B cell (primary cell): ENCODE measurements around the gene SERPINI2. TPM values are rescaled to one million over a fixed set of nuclear protein-coding genes. Genes with fewer than 3 reads are reported as not detected.
"Not testable (repeated sequence)": the region's sequence is repeated elsewhere in the genome, so short reads cannot be mapped to it uniquely, and the experiment has no call there.

ENCODE experiments used
- ATAC-seq: fragments of 200-7000 bp; cut with Tn5 transposase; one replicate; pipeline ENCODE4 v1.10.0; 2021; ENCODE audit warnings: low read depth, mild to moderate bottlenecking, moderate number of reproducible peaks, moderate library complexity
- CTCF ChIA-PET: fragments of 350-600 bp; sonication (Branson Sonifier 250); formaldehyde crosslinking; loops from one replicate; lab custom pipeline; 2021; ENCODE audit warnings: antibody characterized with exemption, inconsistent platforms; lab: Charles Lee
- POLR2A ChIA-PET: fragments of 350-600 bp; sonication (Branson Sonifier 250); formaldehyde crosslinking; loops from one replicate; lab custom pipeline; 2021; ENCODE audit warnings: antibody characterized with exemption; lab: Charles Lee
- DNase-seq: peaks from one replicate; pipeline ENCODE4 v3.0.0; 2013
- H2AFZ ChIP-seq: 2 replicates; pipeline ENCODE4 v1.6.1; 2012; ENCODE audit warnings: mild to moderate bottlenecking, low read depth, low read length; ENCODE audit not compliant: insufficient read depth, poor library complexity, severe bottlenecking
- H3K27ac ChIP-seq, 2 donors: 1 replicate in 1 of 2; 2 replicates in 1 of 2; pipeline ENCODE4 v1.5.1; 2012 to 2013; ENCODE audit warnings: low read length in 2 of 2, mild to moderate bottlenecking in 2 of 2, moderate library complexity in 1 of 2
- H3K27me3 ChIP-seq, 4 experiments: fragments of 200-600 bp in 1 of 4; sonication (generic) in 1 of 4; replicated peaks in 1 of 4; 1 replicate in 2 of 4; 2 replicates in 2 of 4; pipeline versions ENCODE4 v1.6.1 to v1.7.0; 2013 to 2016; ENCODE audit warnings: low read length in 3 of 4, mild to moderate bottlenecking in 2 of 4, mixed read lengths in 1 of 4, moderate library complexity in 1 of 4; ENCODE audit not compliant: insufficient read depth in 4 of 4, control insufficient read depth in 3 of 4; ENCODE audit errors: control extremely low read depth in 1 of 4
- H3K36me3 ChIP-seq, 2 experiments: replicated peaks in 1 of 2; 1 replicate in 1 of 2; 2 replicates in 1 of 2; pipeline versions ENCODE4 v1.6.1 to v1.7.1; 2013; ENCODE audit warnings: low read length in 1 of 2; ENCODE audit not compliant: insufficient read depth in 2 of 2, control insufficient read depth in 1 of 2; ENCODE audit errors: control extremely low read depth in 1 of 2, extremely low read depth in 1 of 2
- H3K4me1 ChIP-seq, 2 donors: fragments of 200-600 bp in 1 of 2; sonication (generic) in 1 of 2; 1 replicate in 1 of 2; 2 replicates in 1 of 2; pipeline versions ENCODE4 v1.5.1 to v1.6.1; 2013 to 2017; ENCODE audit warnings: low read length in 2 of 2; ENCODE audit not compliant: control insufficient read depth in 2 of 2, insufficient read depth in 2 of 2
- H3K4me2 ChIP-seq: replicated peaks from 2 replicates; pipeline ENCODE3; 2012; ENCODE audit warnings: mild to moderate bottlenecking, low read depth, low read length; ENCODE audit not compliant: poor library complexity, severe bottlenecking
- H3K4me3 ChIP-seq, 5 experiments: fragments of 200-600 bp in 1 of 5; sonication (generic) in 1 of 5; 1 replicate in 3 of 5; 2 replicates in 2 of 5; pipeline versions ENCODE4 v1.5.1 to v1.7.0; 2011 to 2016; ENCODE audit warnings: low read length in 4 of 5, mild to moderate bottlenecking in 4 of 5, low read depth in 2 of 5, control low read depth in 1 of 5, moderate library complexity in 1 of 5; ENCODE audit not compliant: insufficient read depth in 1 of 5; ENCODE audit errors: control extremely low read depth in 1 of 5, extremely low read depth in 1 of 5
- H3K79me2 ChIP-seq: fragments of 200-600 bp; sonication (generic); one replicate; pipeline ENCODE4 v1.6.0; 2016; ENCODE audit warnings: low read length; ENCODE audit not compliant: control insufficient read depth, insufficient read depth
- H3K9ac ChIP-seq: fragments of 200-600 bp; sonication (generic); 2 replicates; pipeline ENCODE4 v1.6.1; 2017; ENCODE audit warnings: mild to moderate bottlenecking, low read length, moderate library complexity
- H3K9me3 ChIP-seq, 3 donors: one replicate each; pipeline versions ENCODE4 v1.6.1 to v1.7.1; 2013; ENCODE audit warnings: low read length in 2 of 3; ENCODE audit not compliant: control insufficient read depth in 2 of 3, insufficient read depth in 1 of 3; ENCODE audit errors: control extremely low read depth in 1 of 3
- H4K20me1 ChIP-seq: 2 replicates; pipeline ENCODE4 v1.6.0; 2012; ENCODE audit warnings: mild to moderate bottlenecking, low read length; ENCODE audit not compliant: insufficient read depth, control insufficient read depth, poor library complexity, severe bottlenecking
- H3K27ac Mint-ChIP-seq: one replicate; pipeline ENCODE4 v1.8.0; 2021; ENCODE audit warnings: mixed read lengths
- H3K27me3 Mint-ChIP-seq: one replicate; pipeline ENCODE4 v1.8.0; 2021; ENCODE audit warnings: mixed read lengths
- H3K4me1 Mint-ChIP-seq: one replicate; pipeline ENCODE4 v1.8.0; 2021; ENCODE audit warnings: mixed read lengths
- H3K4me3 Mint-ChIP-seq: one replicate; pipeline ENCODE4 v1.8.0; 2021; ENCODE audit warnings: mixed read lengths
- H3K9me3 Mint-ChIP-seq: one replicate; pipeline ENCODE4 v1.8.0; 2022; ENCODE audit warnings: mixed read lengths; ENCODE audit not compliant: insufficient read depth
- EZH2 ChIP-seq: IDR thresholded peaks from 2 replicates; pipeline ENCODE4 v1.6.1; 2012; ENCODE audit warnings: borderline replicate concordance, low read depth, mild to moderate bottlenecking, moderate library complexity, low read length; ENCODE audit not compliant: insufficient read depth, poor library complexity, severe bottlenecking
- WGBS: methylation state at CpG from one replicate; pipeline ENCODE4 v1.1.5; 2013; ENCODE audit warnings: missing lambda C conversion rate; ENCODE audit not compliant: insufficient coverage; 5-methylcytosine and 5-hydroxymethylcytosine counted together
- intact Hi-C: fragments of 100-400 bp; cut with micrococcal nuclease; formaldehyde crosslinking; loops from one replicate; pipeline ENCODE4 v1.10.0; 2022
- polyA plus RNA-seq: library from polyadenylated mRNA; depleted of rRNA; stranded (reverse); fragments of >200 nt; gene quantifications from 2 replicates; pipeline ENCODE4 v1.2.3, GENCODE V29; 2012
- total RNA-seq, 2 donors: library from RNA; stranded (reverse); fragments of 120-200 nt in 1 of 2; gene quantifications; 1 replicate in 1 of 2; 2 replicates in 1 of 2; pipeline versions ENCODE4 v1.2.3 to v1.2.4, GENCODE V29; 2013 to 2022
- TF ChIP-seq, protein P1 (sequence below): fragments of 200-600 bp; IDR thresholded peaks from one replicate; pipeline ENCODE4 v1.8.0; 2022; ENCODE audit warnings: antibody characterized with exemption, mild to moderate bottlenecking

Gene SERPINI2
- total and polyA plus RNA-seq, 2 donors (not counting 1 experiment from before 2014, with no cell fraction given), result not detected

DNA sequence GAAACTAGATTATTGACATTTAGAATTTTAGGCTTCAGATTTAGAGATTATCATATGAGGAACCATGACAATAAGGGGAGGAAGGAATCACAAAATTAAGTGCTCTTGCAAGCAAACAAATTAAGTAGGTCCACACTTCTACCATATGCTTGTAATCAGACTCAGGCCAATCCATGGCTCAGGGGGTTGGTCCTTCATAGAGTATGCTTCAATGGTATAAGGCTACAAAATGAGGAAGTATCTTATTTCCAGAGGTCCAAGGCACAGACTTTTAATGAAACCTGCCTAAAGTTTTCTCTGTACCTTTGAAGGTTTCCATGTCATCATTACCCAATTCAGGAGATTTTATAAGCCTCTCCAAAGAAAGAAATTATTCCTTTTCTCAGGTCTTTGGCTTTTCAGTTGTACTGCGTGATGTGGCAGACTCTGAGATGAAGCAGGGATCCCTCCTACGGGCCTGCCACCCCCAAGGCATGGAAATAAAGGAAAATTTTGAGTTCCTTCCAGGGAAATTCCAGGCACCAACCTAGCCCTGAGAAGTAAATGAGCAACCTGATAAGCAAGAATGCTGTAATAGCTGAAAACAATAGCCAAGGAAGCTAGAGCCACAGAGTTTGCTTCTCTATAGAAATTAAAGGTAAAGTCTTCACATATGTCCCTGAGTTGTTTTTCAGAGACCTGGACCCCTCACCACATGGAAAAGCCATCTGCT, 36.3 kb downstream of the SERPINI2 start:
- Histone ChIP-seq H3K79me2 (no peaks in the 10 kb centered on the region), H4K20me1 (no peaks in the 10 kb centered on the region), H3K4me2 (no peak overlapping the region), H3K9me3 (no peaks in the 10 kb centered on the region), H3K9ac (no peak overlapping the region), H2AFZ (no peak overlapping the region), H3K27ac (no peak overlapping the region), H3K36me3 (no peaks in the 10 kb centered on the region), H3K4me1 (no peaks in the 10 kb centered on the region), H3K4me3 (no peak overlapping the region), H3K27me3 (no peaks in the 10 kb centered on the region)
- Mint-ChIP-seq H3K4me1 (no peaks in the 10 kb centered on the region), H3K9me3 (no peaks in the 10 kb centered on the region), H3K4me3 (no peak overlapping the region), H3K27ac (no peak overlapping the region), H3K27me3 (no peaks in the 10 kb centered on the region)
- WGBS, result 80% methylated on average over 2 of the region's 2 CpGs
- intact Hi-C loops, result no loop called here
- POLR2A ChIA-PET, result no interaction called here
- CTCF ChIA-PET, result no interaction called here
- TF ChIP-seq EZH2, result no peak
- TF ChIP-seq, protein P1, sequence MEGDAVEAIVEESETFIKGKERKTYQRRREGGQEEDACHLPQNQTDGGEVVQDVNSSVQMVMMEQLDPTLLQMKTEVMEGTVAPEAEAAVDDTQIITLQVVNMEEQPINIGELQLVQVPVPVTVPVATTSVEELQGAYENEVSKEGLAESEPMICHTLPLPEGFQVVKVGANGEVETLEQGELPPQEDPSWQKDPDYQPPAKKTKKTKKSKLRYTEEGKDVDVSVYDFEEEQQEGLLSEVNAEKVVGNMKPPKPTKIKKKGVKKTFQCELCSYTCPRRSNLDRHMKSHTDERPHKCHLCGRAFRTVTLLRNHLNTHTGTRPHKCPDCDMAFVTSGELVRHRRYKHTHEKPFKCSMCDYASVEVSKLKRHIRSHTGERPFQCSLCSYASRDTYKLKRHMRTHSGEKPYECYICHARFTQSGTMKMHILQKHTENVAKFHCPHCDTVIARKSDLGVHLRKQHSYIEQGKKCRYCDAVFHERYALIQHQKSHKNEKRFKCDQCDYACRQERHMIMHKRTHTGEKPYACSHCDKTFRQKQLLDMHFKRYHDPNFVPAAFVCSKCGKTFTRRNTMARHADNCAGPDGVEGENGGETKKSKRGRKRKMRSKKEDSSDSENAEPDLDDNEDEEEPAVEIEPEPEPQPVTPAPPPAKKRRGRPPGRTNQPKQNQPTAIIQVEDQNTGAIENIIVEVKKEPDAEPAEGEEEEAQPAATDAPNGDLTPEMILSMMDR, result no peak
- ATAC-seq (no peak), DNase-seq (no peak)

DNA sequence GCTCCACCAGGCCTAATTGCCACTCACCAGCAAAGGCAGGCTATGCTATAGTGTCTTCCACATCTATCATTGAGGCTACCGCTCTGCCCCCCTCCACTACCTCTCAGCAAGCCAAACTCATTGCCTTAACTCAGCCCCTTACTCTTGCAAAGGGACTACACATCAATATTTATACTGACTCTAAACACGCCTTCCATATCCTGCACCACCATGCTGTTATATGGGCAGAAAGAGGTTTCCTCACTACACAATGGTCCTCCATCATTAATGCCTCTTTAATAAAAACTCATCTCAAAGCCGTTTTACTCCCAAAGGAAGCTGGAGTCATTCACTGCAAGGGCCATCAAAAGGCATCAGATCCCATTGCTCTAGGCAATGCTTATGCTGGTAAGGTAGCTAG, 46.9 kb downstream of the SERPINI2 start:
- H3K27ac Mint-ChIP-seq, H3K4me1 ChIP-seq, H3K27me3 Mint-ChIP-seq, H3K4me1 Mint-ChIP-seq, H3K9me3 ChIP-seq, H3K9me3 Mint-ChIP-seq, H2AFZ ChIP-seq, POLR2A ChIA-PET, H3K36me3 ChIP-seq, H3K4me3 Mint-ChIP-seq, ATAC-seq, CTCF ChIA-PET, H3K9ac ChIP-seq, H3K27me3 ChIP-seq, H3K79me2 ChIP-seq, H3K4me3 ChIP-seq, H3K27ac ChIP-seq, H3K4me2 ChIP-seq, DNase-seq, H4K20me1 ChIP-seq, intact Hi-C loops: not testable (repeated sequence)
- 88% methylated on average over 3 of the region's 3 CpGs for whole genome bisulfite sequencing

DNA sequence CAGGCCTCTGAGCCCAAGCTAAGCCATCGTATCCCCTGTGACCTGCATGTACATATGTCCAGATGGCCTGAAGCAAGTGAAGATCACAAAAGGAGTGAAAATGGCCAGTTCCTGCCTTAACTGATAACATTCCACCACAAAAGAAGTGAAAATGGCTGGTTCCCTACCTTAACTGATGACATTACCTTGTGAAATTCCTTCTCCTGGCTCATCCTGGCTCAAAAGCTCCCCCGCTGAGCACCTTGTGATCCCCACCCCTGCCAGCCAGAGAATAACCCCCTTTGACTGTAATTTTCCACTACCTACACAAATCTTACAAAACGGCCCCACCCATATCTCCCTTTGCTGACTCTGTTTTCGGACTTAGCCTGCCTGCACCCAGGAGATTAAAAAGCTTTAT, 51.4 kb downstream of the SERPINI2 start:
- H3K79me2 ChIP-seq, H2AFZ ChIP-seq, CTCF ChIA-PET, H3K4me2 ChIP-seq, H3K27me3 Mint-ChIP-seq, H3K4me3 ChIP-seq, H3K27ac Mint-ChIP-seq, ATAC-seq, H3K9ac ChIP-seq, H3K9me3 ChIP-seq, H3K9me3 Mint-ChIP-seq, intact Hi-C loops, H4K20me1 ChIP-seq, H3K27me3 ChIP-seq, DNase-seq, H3K36me3 ChIP-seq, H3K4me1 Mint-ChIP-seq, H3K27ac ChIP-seq, H3K4me3 Mint-ChIP-seq, POLR2A ChIA-PET, H3K4me1 ChIP-seq: not testable (repeated sequence)
- WGBS, result 100% methylated on average over 2 of the region's 4 CpGs
